WTC11 (cell line): ENCODE data around the gene COQ7. TPM values are rescaled to one million over a fixed set of nuclear protein-coding genes. Genes with fewer than 3 reads are reported as not detected.

Experiments
- ATAC-seq: fragments of 200-7000 bp; cut with Tn5 transposase; 2 replicates; pipeline ENCODE4 v1.10.0; 2021; ENCODE audit warnings: mild to moderate bottlenecking, moderate library complexity
- CTCF ChIA-PET: fragments of 300-600 bp; sonication (Branson Sonifier 250); formaldehyde crosslinking; loops from one replicate; lab custom pipeline; 2021; ENCODE audit warnings: antibody characterized with exemption; lab: Charles Lee
- POLR2A ChIA-PET: fragments of 350-600 bp; sonication (Branson Sonifier 250); formaldehyde crosslinking; loops from one replicate; lab custom pipeline; 2021; ENCODE audit warnings: antibody characterized with exemption; lab: Charles Lee
- DNase-seq: peaks from one replicate; pipeline ENCODE4 v3.0.0; 2021; ENCODE audit warnings: low spot score
- H3K27ac Mint-ChIP-seq: 2 replicates; pipeline ENCODE4 v1.8.0; 2021; ENCODE audit warnings: mixed read lengths
- H3K27me3 Mint-ChIP-seq: 2 replicates; pipeline ENCODE4 v1.8.0; 2021; ENCODE audit warnings: low read depth, mild to moderate bottlenecking, moderate library complexity, mixed read lengths
- H3K36me3 Mint-ChIP-seq: 2 replicates; pipeline ENCODE4 v1.8.0; 2021; ENCODE audit warnings: mixed read lengths
- H3K4me1 Mint-ChIP-seq: 2 replicates; pipeline ENCODE4 v1.8.0; 2022; ENCODE audit warnings: mixed read lengths
- H3K4me3 Mint-ChIP-seq: 2 replicates; pipeline ENCODE4 v1.8.0; 2021; ENCODE audit warnings: mild to moderate bottlenecking, moderate library complexity, mixed read lengths
- H3K9me3 Mint-ChIP-seq: 2 replicates; pipeline ENCODE4 v1.8.0; 2021; ENCODE audit warnings: mixed read lengths
- AFF4 ChIP-seq: sonication (generic); formaldehyde crosslinking; IDR thresholded peaks from 2 replicates; pipeline ENCODE4 v1.8.1; 2023; ENCODE audit warnings: mild to moderate bottlenecking, missing genetic modification reagents, borderline replicate concordance
- ATF2 ChIP-seq: sonication (generic); formaldehyde crosslinking; IDR thresholded peaks from 2 replicates; pipeline ENCODE4 v1.8.1; 2022; ENCODE audit warnings: low read depth, missing genetic modification reagents, borderline replicate concordance
- ATF6 ChIP-seq: sonication (generic); formaldehyde crosslinking; IDR thresholded peaks from 2 replicates; pipeline ENCODE4 v1.8.1; 2023; ENCODE audit warnings: mild to moderate bottlenecking, missing genetic modification reagents
- ESRRA ChIP-seq: sonication (generic); formaldehyde crosslinking; IDR thresholded peaks from 2 replicates; pipeline ENCODE4 v1.8.1; 2022; ENCODE audit warnings: mild to moderate bottlenecking, missing genetic modification reagents, borderline replicate concordance
- FOXP1 ChIP-seq: sonication (generic); formaldehyde crosslinking; IDR thresholded peaks from 2 replicates; pipeline ENCODE4 v1.8.0; 2022; ENCODE audit warnings: missing genetic modification reagents, mild to moderate bottlenecking, moderate library complexity, borderline replicate concordance
- HMGA2 ChIP-seq: fragments of 250-450 bp; sonication (Bioruptor Pico); IDR thresholded peaks from 2 replicates; pipeline ENCODE4 v1.4.0; 2021; ENCODE audit warnings: mild to moderate bottlenecking, moderate library complexity
- IRF2 ChIP-seq: sonication (generic); formaldehyde crosslinking; IDR thresholded peaks from 2 replicates; pipeline ENCODE4 v1.8.0; 2022; ENCODE audit warnings: low read depth, missing genetic modification reagents, borderline replicate concordance
- JAZF1 ChIP-seq: fragments of 250-450 bp; sonication (Bioruptor Pico); IDR thresholded peaks from 2 replicates; pipeline ENCODE4 v1.9.0; 2021; ENCODE audit warnings: moderate library complexity, mild to moderate bottlenecking, inconsistent platforms
- JUN ChIP-seq: sonication (generic); formaldehyde crosslinking; IDR thresholded peaks from 2 replicates; pipeline ENCODE4 v1.8.0; 2023; ENCODE audit warnings: mild to moderate bottlenecking, missing genetic modification reagents
- MYBL2 ChIP-seq: sonication (generic); formaldehyde crosslinking; IDR thresholded peaks from 2 replicates; pipeline ENCODE4 v1.8.1; 2023; ENCODE audit warnings: mild to moderate bottlenecking, moderate library complexity, missing genetic modification reagents
- NFE2L1 ChIP-seq: sonication (generic); formaldehyde crosslinking; IDR thresholded peaks from 2 replicates; pipeline ENCODE4 v1.8.1; 2023; ENCODE audit warnings: missing genetic modification reagents
- NR1H2 ChIP-seq: sonication (generic); formaldehyde crosslinking; IDR thresholded peaks from 2 replicates; pipeline ENCODE4 v1.9.0; 2021; ENCODE audit warnings: mild to moderate bottlenecking, moderate library complexity, missing genetic modification reagents
- NR2C2 ChIP-seq: sonication (generic); formaldehyde crosslinking; IDR thresholded peaks from 2 replicates; pipeline ENCODE4 v1.8.0; 2022; ENCODE audit warnings: mild to moderate bottlenecking, missing genetic modification reagents
- PRDM15 ChIP-seq: sonication (generic); formaldehyde crosslinking; IDR thresholded peaks from 2 replicates; pipeline ENCODE4 v1.8.0; 2022; ENCODE audit warnings: missing genetic modification reagents
- PREB ChIP-seq: sonication (generic); formaldehyde crosslinking; IDR thresholded peaks from 2 replicates; pipeline ENCODE4 v1.8.1; 2022; ENCODE audit warnings: mild to moderate bottlenecking, missing genetic modification reagents, moderate library complexity, borderline replicate concordance
- SOX15 ChIP-seq: fragments of 250-450 bp; sonication (Bioruptor Pico); IDR thresholded peaks from 2 replicates; pipeline ENCODE4 v1.9.0; 2021; ENCODE audit warnings: mild to moderate bottlenecking
- SP1 ChIP-seq: sonication (generic); formaldehyde crosslinking; conservative IDR thresholded peaks from 2 replicates; pipeline ENCODE4 v1.8.1; 2022; ENCODE audit warnings: missing genetic modification reagents
- TP53 ChIP-seq: sonication (generic); formaldehyde crosslinking; IDR thresholded peaks from 2 replicates; pipeline ENCODE4 v1.8.1; 2023; ENCODE audit warnings: mild to moderate bottlenecking, missing genetic modification reagents
- ZMAT4 ChIP-seq: fragments of 250-450 bp; sonication (Bioruptor Pico); IDR thresholded peaks from 2 replicates; pipeline ENCODE4 v1.9.0; 2021; ENCODE audit warnings: mild to moderate bottlenecking
- ZNF121 ChIP-seq: sonication (generic); formaldehyde crosslinking; IDR thresholded peaks from 2 replicates; pipeline ENCODE4 v1.8.0; 2023; ENCODE audit warnings: missing genetic modification reagents
- ZNF263 ChIP-seq: sonication (generic); formaldehyde crosslinking; IDR thresholded peaks from 2 replicates; pipeline ENCODE4 v1.8.1; 2022; ENCODE audit warnings: low read depth, mild to moderate bottlenecking, moderate library complexity, missing genetic modification reagents
- ZNF416 ChIP-seq: fragments of 250-450 bp; sonication (Bioruptor Pico); IDR thresholded peaks from 2 replicates; pipeline ENCODE4 v1.9.0; 2021; ENCODE audit warnings: mild to moderate bottlenecking, inconsistent platforms
- ZNF512 ChIP-seq: sonication (generic); formaldehyde crosslinking; IDR thresholded peaks from 2 replicates; pipeline ENCODE4 v1.8.1; 2022; ENCODE audit warnings: missing genetic modification reagents, borderline replicate concordance
- total RNA-seq: library from RNA; stranded (reverse); gene quantifications from 3 replicates; pipeline ENCODE4 v1.2.3, GENCODE V29; 2021

COQ7 gene
- total RNA-seq, 1 experiment from 2014 or later: 20.7 TPM

- ChIA-PET CTCF (interaction anchor here (1.0 kb wide), 1 partner anchor 862 kb away, joined by 4 read pairs; no protein-coding TSS in a partner anchor), POLR2A (interaction anchor here (0.7 kb wide), 1 partner anchor 147 kb away, joined by 5 read pairs; no protein-coding TSS in a partner anchor)
- H3K4me1 Mint-ChIP-seq: no peaks in the 10 kb centered on the region
- no peak overlapping the region for H3K27ac Mint-ChIP-seq
- no peak for DNase-seq
- H3K4me3 Mint-ChIP-seq: no peak overlapping the region
- TF ChIP-seq ZMAT4 (CRISPR knock-in tag) (no peak), NR2C2 (CRISPR knock-in tag) (no peak), ZNF416 (CRISPR knock-in tag) (no peak), FOXP1 (CRISPR knock-in tag) (no peak), IRF2 (CRISPR knock-in tag) (no peak), SP1 (CRISPR knock-in tag) (no peak), SOX15 (CRISPR knock-in tag) (no peak), ATF2 (CRISPR knock-in tag) (no peak), ZNF263 (CRISPR knock-in tag) (no peak), AFF4 (CRISPR knock-in tag) (no peak), JUN (CRISPR knock-in tag) (no peak), NR1H2 (no peak), NFE2L1 (CRISPR knock-in tag) (no peak), ESRRA (no peak), MYBL2 (no peak), PREB (CRISPR knock-in tag) (no peak), TP53 (CRISPR knock-in tag) (no peak), HMGA2 (CRISPR knock-in tag) (no peak), ZNF512 (CRISPR knock-in tag) (no peak)
- no peak for ATAC-seq
- 0 out of 2 replicates have a peak, but pooled peaks cover 3% of the 10 kb centered on the region for H3K9me3 Mint-ChIP-seq
- H3K36me3 Mint-ChIP-seq: no peaks in the 10 kb centered on the region
- no peaks in the 10 kb centered on the region for H3K27me3 Mint-ChIP-seq
Measured at GRCh38 chr16:19046062-19046461, 21.4 kb upstream of the COQ7 start.

GRCh38 chr16:19062706-19063105 lies 4.7 kb upstream of the COQ7 start:
- H3K27ac Mint-ChIP-seq: no peak overlapping the region
- H3K27me3 Mint-ChIP-seq: peaks cover 2% of the 10 kb centered on the region; the same call in 1 of the 2 replicates
- no peak for TF ChIP-seq JAZF1 (CRISPR knock-in tag)
- no peak for TF ChIP-seq ATF6 (CRISPR knock-in tag)
- no peak for TF ChIP-seq ZNF121 (CRISPR knock-in tag)
- no peak for TF ChIP-seq PRDM15
- no peak for TF ChIP-seq ESRRA
- DNase-seq: no peak
- ATAC-seq: no peak
- H3K9me3 Mint-ChIP-seq: no peaks in the 10 kb centered on the region
- H3K4me3 Mint-ChIP-seq: no peak overlapping the region
- POLR2A ChIA-PET: no interaction called here
- no peaks in the 10 kb centered on the region for H3K4me1 Mint-ChIP-seq
- no peaks in the 10 kb centered on the region for H3K36me3 Mint-ChIP-seq
- CTCF ChIA-PET: no interaction called here
